HG03095 (cell line): ENCODE data around the gene SLC39A8.
"Not testable (repeated sequence)": the region's sequence is repeated elsewhere in the genome, so short reads cannot be mapped to it uniquely, and the experiment has no call there.

ENCODE experiments used
- ATAC-seq: cut with Tn5 transposase; IDR thresholded peaks from one replicate; pipeline ENCODE4 v1.9.1; 2021; ENCODE audit warnings: moderate library complexity; ENCODE audit not compliant: unreplicated experiment

Gene SLC39A8

GRCh38 chr4:102344954-102345794 lies at the start of gene SLC39A8:
TSS of gene SLC39A8 (minus strand) at chr4:102345482. CDS start at chr4:102344662, 820 bp downstream.
- ATAC-seq, result peak; percentile 83

GRCh38 chr4:102392033-102392744 lies 46.9 kb upstream of the SLC39A8 start:
- ATAC-seq, result no peak

- ATAC-seq, result peak; percentile 89
These were observed 45.2 kb upstream of the SLC39A8 start for GRCh38 chr4:102390438-102390837.

- no peak for ATAC-seq
These were observed 43.3 kb upstream of the SLC39A8 start for GRCh38 chr4:102388611-102389010.

- no peak for ATAC-seq
These were observed 42.4 kb upstream of the SLC39A8 start for GRCh38 chr4:102387552-102388150.

GRCh38 chr4:102386966-102387365 lies 41.7 kb upstream of the SLC39A8 start:
- no peak for ATAC-seq

- not testable (repeated sequence) for ATAC-seq
These were observed 35.0 kb upstream of the SLC39A8 start for GRCh38 chr4:102380253-102380652.

GRCh38 chr4:102362922-102363432 lies 17.7 kb upstream of the SLC39A8 start:
- ATAC-seq, result no peak

GRCh38 chr4:102358128-102358527 lies 12.8 kb upstream of the SLC39A8 start:
- no peak for ATAC-seq

GRCh38 chr4:102357637-102358036 lies 12.4 kb upstream of the SLC39A8 start:
- not testable (repeated sequence) for ATAC-seq

GRCh38 chr4:102356562-102357202 lies 11.4 kb upstream of the SLC39A8 start:
- no peak for ATAC-seq

GRCh38 chr4:102355748-102356147 lies 10.5 kb upstream of the SLC39A8 start:
- no peak for ATAC-seq

GRCh38 chr4:102354671-102355454 lies 9.6 kb upstream of the SLC39A8 start:
- ATAC-seq, result no peak

- ATAC-seq, result no peak
These were observed 7.5 kb upstream of the SLC39A8 start for GRCh38 chr4:102352781-102353180.

GRCh38 chr4:102350634-102351033 lies 5.4 kb upstream of the SLC39A8 start:
- ATAC-seq, result no peak

GRCh38 chr4:102348701-102349100 lies 3.4 kb upstream of the SLC39A8 start:
- no peak for ATAC-seq

GRCh38 chr4:102345795-102346100 lies 466 bp upstream of the SLC39A8 start:
- no peak for ATAC-seq

GRCh38 chr4:102344520-102344953 lies 745 bp downstream of the SLC39A8 start:
- ATAC-seq, result peak; percentile 38

GRCh38 chr4:102343964-102344519 lies 1.2 kb downstream of the SLC39A8 start:
- peak; percentile 30 for ATAC-seq
